Measurements from ENCODE around the gene CABLES2. TPM values are rescaled to one million over a fixed set of nuclear protein-coding genes. Genes with fewer than 3 reads are reported as not detected.

Gene CABLES2
- total and polyA plus RNA-seq, 10 of the 15 experiments (the other 5 are each of a cell fraction or from before 2014, with no cell fraction given), result 2.2 to 14.9 (median 5.3) TPM

DNA sequence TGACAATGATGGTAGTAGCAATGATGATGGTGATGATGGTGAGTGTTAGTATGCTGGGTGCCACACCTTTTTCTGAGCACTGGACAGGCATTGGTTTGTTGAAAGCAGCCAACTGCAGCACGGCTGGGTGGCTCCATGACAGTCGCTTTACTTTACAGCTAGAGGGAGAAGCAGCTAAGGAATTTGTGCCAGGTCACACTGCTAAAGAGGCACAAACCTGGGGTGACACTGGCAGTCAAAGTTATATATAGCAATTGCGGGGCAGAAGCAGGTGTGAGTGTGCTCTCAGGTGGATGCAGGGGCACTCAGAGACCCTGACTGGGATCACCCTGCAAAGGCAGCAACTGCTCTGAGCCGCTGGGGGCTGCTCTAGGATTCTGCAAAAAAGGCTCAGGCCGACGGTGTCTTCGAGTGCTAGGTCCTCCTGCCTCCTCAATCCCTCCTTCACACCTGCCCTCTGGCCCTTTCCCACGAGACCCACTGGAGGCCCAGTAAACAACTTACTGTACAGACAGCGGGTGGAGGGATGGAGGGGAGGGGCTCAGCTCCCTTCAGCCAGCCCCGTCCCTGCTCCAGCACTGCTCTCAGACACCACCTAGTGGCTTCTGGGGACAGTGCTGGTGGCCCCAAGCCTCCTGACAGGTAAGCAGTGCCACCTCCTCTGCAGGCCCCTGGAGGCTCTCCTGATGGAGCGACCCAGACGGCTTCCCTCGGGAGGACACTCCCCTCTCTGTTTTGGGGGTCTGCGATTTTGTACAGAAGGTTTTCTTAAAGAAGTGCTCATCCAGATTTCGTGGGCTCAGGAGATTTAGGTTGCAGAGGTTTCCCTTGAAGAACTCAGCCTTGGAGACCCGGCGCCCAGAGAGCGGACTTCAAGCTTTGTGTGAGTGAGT is 24.5 kb downstream of the CABLES2 start (continued):
- TF ChIP-seq SMC3 (IDR thresholded peaks at IDR 0.05; ENCODE audit: borderline replicate concordance, low read length), result peak; percentile 92
- TF ChIP-seq IRF4 (IDR thresholded peaks at IDR 0.05; ENCODE audit: low read depth, low read length), result no peak
- no peak for TF ChIP-seq CEBPZ (IDR thresholded peaks at IDR 0.05; ENCODE audit: low read depth, low read length)
- TF ChIP-seq TBL1XR1 (IDR thresholded peaks at IDR 0.05; ENCODE audit: low read depth, low read length), result no peak
- no peak for TF ChIP-seq CHD4 (IDR thresholded peaks at IDR 0.05)
- no peak for TF ChIP-seq KLF5 (IDR thresholded peaks at IDR 0.05; ENCODE audit: partially characterized antibody)
- TF ChIP-seq, protein P1, sequence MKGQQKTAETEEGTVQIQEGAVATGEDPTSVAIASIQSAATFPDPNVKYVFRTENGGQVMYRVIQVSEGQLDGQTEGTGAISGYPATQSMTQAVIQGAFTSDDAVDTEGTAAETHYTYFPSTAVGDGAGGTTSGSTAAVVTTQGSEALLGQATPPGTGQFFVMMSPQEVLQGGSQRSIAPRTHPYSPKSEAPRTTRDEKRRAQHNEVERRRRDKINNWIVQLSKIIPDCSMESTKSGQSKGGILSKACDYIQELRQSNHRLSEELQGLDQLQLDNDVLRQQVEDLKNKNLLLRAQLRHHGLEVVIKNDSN (IDR thresholded peaks at IDR 0.05; ENCODE audit: borderline replicate concordance, extremely low read length, insufficient read depth, low read depth, low read length), result no peak
- no peak for TF ChIP-seq BCL3 (IDR thresholded peaks at IDR 0.05; ENCODE audit: borderline replicate concordance, insufficient read depth, low read depth, low read length, poor library complexity, severe bottlenecking)
- TF ChIP-seq, protein P2, sequence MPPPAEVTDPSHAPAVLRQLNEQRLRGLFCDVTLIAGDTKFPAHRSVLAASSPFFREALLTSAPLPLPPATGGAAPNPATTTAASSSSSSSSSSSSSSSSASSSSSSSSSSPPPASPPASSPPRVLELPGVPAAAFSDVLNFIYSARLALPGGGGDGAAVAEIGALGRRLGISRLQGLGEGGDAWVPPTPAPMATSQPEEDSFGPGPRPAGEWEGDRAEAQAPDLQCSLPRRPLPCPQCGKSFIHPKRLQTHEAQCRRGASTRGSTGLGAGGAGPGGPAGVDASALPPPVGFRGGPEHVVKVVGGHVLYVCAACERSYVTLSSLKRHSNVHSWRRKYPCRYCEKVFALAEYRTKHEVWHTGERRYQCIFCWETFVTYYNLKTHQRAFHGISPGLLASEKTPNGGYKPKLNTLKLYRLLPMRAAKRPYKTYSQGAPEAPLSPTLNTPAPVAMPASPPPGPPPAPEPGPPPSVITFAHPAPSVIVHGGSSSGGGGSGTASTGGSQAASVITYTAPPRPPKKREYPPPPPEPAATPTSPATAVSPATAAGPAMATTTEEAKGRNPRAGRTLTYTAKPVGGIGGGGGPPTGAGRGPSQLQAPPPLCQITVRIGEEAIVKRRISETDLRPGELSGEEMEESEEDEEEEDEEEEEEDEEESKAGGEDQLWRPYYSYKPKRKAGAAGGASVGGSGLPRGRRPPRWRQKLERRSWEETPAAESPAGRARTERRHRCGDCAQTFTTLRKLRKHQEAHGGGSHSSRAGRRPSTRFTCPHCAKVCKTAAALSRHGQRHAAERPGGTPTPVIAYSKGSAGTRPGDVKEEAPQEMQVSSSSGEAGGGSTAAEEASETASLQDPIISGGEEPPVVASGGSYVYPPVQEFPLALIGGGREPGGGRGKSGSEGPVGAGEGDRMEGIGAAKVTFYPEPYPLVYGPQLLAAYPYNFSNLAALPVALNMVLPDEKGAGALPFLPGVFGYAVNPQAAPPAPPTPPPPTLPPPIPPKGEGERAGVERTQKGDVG (CRISPR knock-in tag; IDR thresholded peaks at IDR 0.05), result no peak
- TF ChIP-seq, protein P3, sequence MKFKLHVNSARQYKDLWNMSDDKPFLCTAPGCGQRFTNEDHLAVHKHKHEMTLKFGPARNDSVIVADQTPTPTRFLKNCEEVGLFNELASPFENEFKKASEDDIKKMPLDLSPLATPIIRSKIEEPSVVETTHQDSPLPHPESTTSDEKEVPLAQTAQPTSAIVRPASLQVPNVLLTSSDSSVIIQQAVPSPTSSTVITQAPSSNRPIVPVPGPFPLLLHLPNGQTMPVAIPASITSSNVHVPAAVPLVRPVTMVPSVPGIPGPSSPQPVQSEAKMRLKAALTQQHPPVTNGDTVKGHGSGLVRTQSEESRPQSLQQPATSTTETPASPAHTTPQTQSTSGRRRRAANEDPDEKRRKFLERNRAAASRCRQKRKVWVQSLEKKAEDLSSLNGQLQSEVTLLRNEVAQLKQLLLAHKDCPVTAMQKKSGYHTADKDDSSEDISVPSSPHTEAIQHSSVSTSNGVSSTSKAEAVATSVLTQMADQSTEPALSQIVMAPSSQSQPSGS (IDR thresholded peaks at IDR 0.05; ENCODE audit: low read length), result no peak
- TF ChIP-seq, protein P4, sequence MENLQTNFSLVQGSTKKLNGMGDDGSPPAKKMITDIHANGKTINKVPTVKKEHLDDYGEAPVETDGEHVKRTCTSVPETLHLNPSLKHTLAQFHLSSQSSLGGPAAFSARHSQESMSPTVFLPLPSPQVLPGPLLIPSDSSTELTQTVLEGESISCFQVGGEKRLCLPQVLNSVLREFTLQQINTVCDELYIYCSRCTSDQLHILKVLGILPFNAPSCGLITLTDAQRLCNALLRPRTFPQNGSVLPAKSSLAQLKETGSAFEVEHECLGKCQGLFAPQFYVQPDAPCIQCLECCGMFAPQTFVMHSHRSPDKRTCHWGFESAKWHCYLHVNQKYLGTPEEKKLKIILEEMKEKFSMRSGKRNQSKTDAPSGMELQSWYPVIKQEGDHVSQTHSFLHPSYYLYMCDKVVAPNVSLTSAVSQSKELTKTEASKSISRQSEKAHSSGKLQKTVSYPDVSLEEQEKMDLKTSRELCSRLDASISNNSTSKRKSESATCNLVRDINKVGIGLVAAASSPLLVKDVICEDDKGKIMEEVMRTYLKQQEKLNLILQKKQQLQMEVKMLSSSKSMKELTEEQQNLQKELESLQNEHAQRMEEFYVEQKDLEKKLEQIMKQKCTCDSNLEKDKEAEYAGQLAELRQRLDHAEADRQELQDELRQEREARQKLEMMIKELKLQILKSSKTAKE (IDR thresholded peaks at IDR 0.05; ENCODE audit: low read depth, poor library complexity, severe bottlenecking), result no peak
- TF ChIP-seq NBN (IDR thresholded peaks at IDR 0.05), result no peak
- peak; percentile 90 for TF ChIP-seq RAD21 (IDR thresholded peaks at IDR 0.05; ENCODE audit: insufficient read depth, low read depth, low read length)
- no peak for TF ChIP-seq PAX8 (IDR thresholded peaks at IDR 0.05)
- TF ChIP-seq BHLHE40 (IDR thresholded peaks at IDR 0.05; ENCODE audit: borderline replicate concordance in 1 of 2, low read depth in 2 of 2, low read length in 1 of 2), result no peak
